ENCODE results near the gene SUN3.

GRCh38 chr7:47948141-47948790 is 80.6 kb downstream of the SUN3 start, which contains the start of gene PKD1L1:
- TF ChIP-seq CTCF (IDR thresholded peaks at IDR 0.05) (no peak), POLR2A (IDR thresholded peaks at IDR 0.05) (no peak), EP300 (IDR thresholded peaks at IDR 0.05) (no peak)

Data from tibial nerve (tissue), 4 donors.